Esophagus squamous epithelium (tissue), 5 donors: ENCODE data around the gene SLC39A1. TPM values are rescaled to one million over a fixed set of nuclear protein-coding genes. Genes with fewer than 3 reads are reported as not detected.

ENCODE experiments used
- DNase-seq: peaks from one replicate; lab custom pipeline; 2025; lab: John Stamatoyannopoulos, UW
- H3K27ac ChIP-seq, 4 donors: fragments of 200-600 bp; sonication (generic); one replicate each; pipeline ENCODE4 v1.5.1; 2016 to 2019; ENCODE audit warnings: mild to moderate bottlenecking in 1 of 4
- H3K27me3 ChIP-seq, 4 donors: fragments of 200-600 bp; sonication (generic); 1 replicate in 3 of 4; 2 replicates in 1 of 4; pipeline versions ENCODE4 v1.5.1 to v1.6.0; 2017 to 2021; ENCODE audit warnings: antibody characterized with exemption in 1 of 4
- H3K36me3 ChIP-seq, 3 donors: fragments of 200-600 bp; sonication (generic); one replicate each; pipeline ENCODE4 v1.5.1; 2016 to 2019
- H3K4me1 ChIP-seq, 3 donors: fragments of 200-600 bp; sonication (generic); one replicate each; pipeline ENCODE4 v1.5.1; 2017 to 2019
- H3K4me3 ChIP-seq, 4 donors: fragments of 200-600 bp; sonication (generic); 1 replicate in 3 of 4; 2 replicates in 1 of 4; pipeline ENCODE4 v1.5.1; 2016 to 2019; ENCODE audit warnings: mild to moderate bottlenecking in 2 of 4, moderate library complexity in 1 of 4
- H3K9me3 ChIP-seq, 3 donors: fragments of 200-600 bp; sonication (generic); one replicate each; pipeline ENCODE4 v1.5.1; 2016 to 2019
- CTCF ChIP-seq, 6 experiments: fragments of 450-650 bp in 4 of 6; fragments of 200-600 bp in 2 of 6; sonication (generic) in 2 of 6; IDR thresholded peaks; one replicate each; pipeline ENCODE4 v1.5.1; 2016 to 2019; ENCODE audit warnings: antibody characterized with exemption in 6 of 6, mild to moderate bottlenecking in 4 of 6, moderate library complexity in 4 of 6
- POLR2A ChIP-seq, 4 donors: fragments of 450-650 bp; IDR thresholded peaks; one replicate each; pipeline ENCODE4 v1.6.1; 2017; ENCODE audit warnings: antibody characterized with exemption in 4 of 4, mild to moderate bottlenecking in 4 of 4, moderate library complexity in 3 of 4
- WGBS, 2 donors: methylation state at CpG; one replicate each; pipeline ENCODE4 v1.1.5; 2018; 5-methylcytosine and 5-hydroxymethylcytosine counted together
- intact Hi-C: fragments of 100-400 bp; cut with DNase I; formaldehyde crosslinking; loops from one replicate; pipeline ENCODE4 v1.15.0; 2022
- total RNA-seq, 4 donors: library from RNA; depleted of rRNA; stranded (reverse); fragments of >200 nt; gene quantifications; one replicate each; pipeline ENCODE4 v1.1.0, GENCODE V29; 2016
- donor health status: DM: yes; HTN: yes; CAD: no.

Gene SLC39A1
- total RNA-seq, 4 donors from 2014 or later, result 42.5 to 74.2 (median 58.8) TPM

- intact Hi-C loops, result no loop called here
- Histone ChIP-seq H3K4me3 (no peak overlapping the region), H3K4me1 (peaks cover 0 to 5% (median 0%) of the 10 kb centered on the region in 3 donors), H3K27me3 (no peaks in the 10 kb centered on the region), H3K9me3 (no peaks in the 10 kb centered on the region), H3K36me3 (peaks cover 28 to 100% (median 42%) of the 10 kb centered on the region in 3 donors), H3K27ac (no peak overlapping the region)
- WGBS, 2 donors, result 92 to 97% methylated on average over 7 to 8 of the region's 11 CpGs
- TF ChIP-seq CTCF (IDR thresholded peaks at IDR 0.05) (no peak), POLR2A (IDR thresholded peaks at IDR 0.05) (no peak)
- DNase-seq, result no peak
Observed at GRCh38 chr1:153933955-153934354, 29.4 kb downstream of the SLC39A1 start.

GRCh38 chr1:153933430-153933829 is 29.9 kb downstream of the SLC39A1 start:
- intact Hi-C loops, result no loop called here
- 72 to 100% methylated on average over 1 to 5 of the region's 14 CpGs for WGBS, 2 donors
- TF ChIP-seq CTCF (IDR thresholded peaks at IDR 0.05) (no peak), POLR2A (IDR thresholded peaks at IDR 0.05) (no peak)
- Histone ChIP-seq H3K27ac (no peak overlapping the region), H3K4me1 (peaks cover 0 to 11% (median 0%) of the 10 kb centered on the region in 3 donors), H3K4me3 (no peak overlapping the region), H3K27me3 (no peaks in the 10 kb centered on the region), H3K36me3 (peaks cover 28 to 96% (median 42%) of the 10 kb centered on the region in 3 donors), H3K9me3 (no peaks in the 10 kb centered on the region)
- DNase-seq, result no peak

- H3K27ac ChIP-seq, result no peak overlapping the region
- 91 to 99% methylated on average over 9 to 10 of the region's 18 CpGs for WGBS, 2 donors
- H3K4me1 ChIP-seq, result peaks cover 0 to 14% (median 0%) of the 10 kb centered on the region in 3 donors
- intact Hi-C loops, result no loop called here
- H3K27me3 ChIP-seq, result no peaks in the 10 kb centered on the region
- H3K36me3 ChIP-seq, result peaks cover 28 to 86% (median 42%) of the 10 kb centered on the region in 3 donors
- no peak overlapping the region for H3K4me3 ChIP-seq
- TF ChIP-seq POLR2A (IDR thresholded peaks at IDR 0.05) (no peak), CTCF (IDR thresholded peaks at IDR 0.05) (no peak)
- no peak for DNase-seq
- no peaks in the 10 kb centered on the region for H3K9me3 ChIP-seq
Observed at GRCh38 chr1:153932156-153933131, 30.9 kb downstream of the SLC39A1 start.

GRCh38 chr1:153929981-153930948 is 33.1 kb downstream of the SLC39A1 start:
- TF ChIP-seq CTCF (IDR thresholded peaks at IDR 0.05) (no peak), POLR2A (IDR thresholded peaks at IDR 0.05) (no peak)
- Histone ChIP-seq H3K9me3 (no peaks in the 10 kb centered on the region), H3K36me3 (peaks cover 11 to 64% (median 30%) of the 10 kb centered on the region in 3 donors), H3K4me3 (no peak overlapping the region), H3K27me3 (no peaks in the 10 kb centered on the region), H3K4me1 (peaks cover 0 to 14% (median 0%) of the 10 kb centered on the region in 3 donors), H3K27ac (no peak overlapping the region)
- WGBS, 2 donors, result 80 to 87% methylated on average over 10 to 12 of the region's 14 CpGs
- no peak for DNase-seq
- intact Hi-C loops, result no loop called here
